Endothelial cell (in vitro differentiated cells): ENCODE results near the gene DNAH17. TPM values are rescaled to one million over a fixed set of nuclear protein-coding genes. Genes with fewer than 3 reads are reported as not detected.

Experiments used
- DNase-seq: peaks from one replicate; pipeline ENCODE4 v3.0.0; 2021; ENCODE audit warnings: low spot score
- H3K27ac Mint-ChIP-seq: one replicate; pipeline ENCODE4 v1.8.0; 2021; ENCODE audit warnings: mixed read lengths, inconsistent platforms; ENCODE audit not compliant: unreplicated experiment
- H3K27me3 Mint-ChIP-seq: one replicate; pipeline ENCODE4 v1.8.0; 2021; ENCODE audit warnings: mild to moderate bottlenecking, moderate library complexity, mixed read lengths, inconsistent platforms; ENCODE audit not compliant: unreplicated experiment
- H3K36me3 Mint-ChIP-seq: one replicate; pipeline ENCODE4 v1.8.0; 2021; ENCODE audit warnings: mild to moderate bottlenecking, low read depth, mixed read lengths, inconsistent platforms; ENCODE audit not compliant: unreplicated experiment
- H3K4me1 Mint-ChIP-seq: one replicate; pipeline ENCODE4 v1.8.0; 2021; ENCODE audit warnings: mild to moderate bottlenecking, mixed read lengths, inconsistent platforms; ENCODE audit not compliant: unreplicated experiment
- H3K4me3 Mint-ChIP-seq: one replicate; pipeline ENCODE4 v1.8.0; 2021; ENCODE audit warnings: mild to moderate bottlenecking, mixed read lengths, inconsistent platforms; ENCODE audit not compliant: unreplicated experiment
- H3K9me3 Mint-ChIP-seq: one replicate; pipeline ENCODE4 v1.8.0; 2021; ENCODE audit warnings: mixed read lengths, inconsistent platforms; ENCODE audit not compliant: unreplicated experiment
- CTCF ChIP-seq: fragments of 200-600 bp; sonication (generic); IDR thresholded peaks from one replicate; pipeline ENCODE4 v1.5.0; 2021; ENCODE audit warnings: antibody characterized with exemption; ENCODE audit not compliant: unreplicated experiment
- total RNA-seq: library from RNA; stranded (reverse); fragmentation: NEBNext Ultra II Directional; extraction: Animal tissue kit (Norgen Biotek cat#: 25700); gene quantifications from one replicate; pipeline ENCODE4 v1.2.1, GENCODE V29; 2021; ENCODE audit not compliant: unreplicated experiment

DNAH17 gene
- total RNA-seq, 1 donor from 2014 or later, result 1.0 TPM

GRCh38 chr17:78444392-78444791, 132.8 kb downstream of the DNAH17 start:
- H3K9me3 Mint-ChIP-seq, result no peaks in the 10 kb centered on the region
- no peaks in the 10 kb centered on the region for H3K36me3 Mint-ChIP-seq
- no peak for TF ChIP-seq CTCF
- H3K27ac Mint-ChIP-seq, result no peak overlapping the region
- DNase-seq, result no peak
- H3K4me3 Mint-ChIP-seq, result no peak overlapping the region
- peaks cover 2% of the 10 kb centered on the region for H3K27me3 Mint-ChIP-seq
- H3K4me1 Mint-ChIP-seq, result no peaks in the 10 kb centered on the region

- TF ChIP-seq CTCF, result no peak
- Mint-ChIP-seq H3K9me3 (no peaks in the 10 kb centered on the region), H3K36me3 (peaks cover 6% of the 10 kb centered on the region), H3K4me3 (no peak overlapping the region), H3K27me3 (peaks cover 5% of the 10 kb centered on the region), H3K27ac (no peak overlapping the region), H3K4me1 (peaks cover 7% of the 10 kb centered on the region)
- DNase-seq, result no peak
Measured at GRCh38 chr17:78442648-78443218, 134.5 kb downstream of the DNAH17 start.

GRCh38 chr17:78441271-78441971, 135.8 kb downstream of the DNAH17 start:
- peaks cover 10% of the 10 kb centered on the region for H3K27me3 Mint-ChIP-seq
- H3K36me3 Mint-ChIP-seq, result peaks cover 6% of the 10 kb centered on the region
- no peak overlapping the region for H3K4me3 Mint-ChIP-seq
- H3K27ac Mint-ChIP-seq, result no peak overlapping the region
- no peak for TF ChIP-seq CTCF
- no peak for DNase-seq
- H3K4me1 Mint-ChIP-seq, result peaks cover 7% of the 10 kb centered on the region
- H3K9me3 Mint-ChIP-seq, result no peaks in the 10 kb centered on the region

GRCh38 chr17:78438694-78439325, 138.4 kb downstream of the DNAH17 start:
- Mint-ChIP-seq H3K9me3 (no peaks in the 10 kb centered on the region), H3K27ac (peak overlapping the region; percentile 82), H3K27me3 (peaks cover 13% of the 10 kb centered on the region), H3K4me1 (peaks cover 10% of the 10 kb centered on the region), H3K36me3 (peaks cover 6% of the 10 kb centered on the region), H3K4me3 (peak overlapping the region; percentile 59)
- DNase-seq, result no peak
- no peak for TF ChIP-seq CTCF

- Mint-ChIP-seq H3K4me1 (peaks cover 10% of the 10 kb centered on the region), H3K36me3 (peaks cover 6% of the 10 kb centered on the region), H3K4me3 (no peak overlapping the region), H3K9me3 (no peaks in the 10 kb centered on the region), H3K27ac (no peak overlapping the region), H3K27me3 (peaks cover 13% of the 10 kb centered on the region)
- no peak for TF ChIP-seq CTCF
- no peak for DNase-seq
Measured at GRCh38 chr17:78438271-78438691, 138.9 kb downstream of the DNAH17 start.
